Measurements from ENCODE around the gene ATRIP.
"Not testable (repeated sequence)": the region's sequence is repeated elsewhere in the genome, so short reads cannot be mapped to it uniquely, and the experiment has no call there.

ATRIP gene

GRCh38 chr3:48439820-48440589 lies 6.5 kb upstream of the ATRIP start, which contains the start of the genes CCDC51 and TMA7:
CCDC51 (minus strand) TSS chr3:48440119; CDS start chr3:48435128, 4,991 bp downstream.
TMA7 (plus strand) TSS chr3:48440257; CDS start chr3:48440297, 40 bp downstream.
- DNase-seq: peak; percentile 57

GRCh38 chr3:48440590-48440958 lies 6.0 kb upstream of the ATRIP start:
- no peak for DNase-seq

- DNase-seq: no peak
Observed at GRCh38 chr3:48441940-48442339, 4.6 kb upstream of the ATRIP start.

- DNase-seq: no peak
Observed at GRCh38 chr3:48445277-48445882, 1.2 kb upstream of the ATRIP start.

- DNase-seq: no peak
Observed at GRCh38 chr3:48446043-48446424, 503 bp upstream of the ATRIP start.

- DNase-seq: no peak
Observed at GRCh38 chr3:48451270-48451669, 4.7 kb downstream of the ATRIP start.

GRCh38 chr3:48456456-48456855 lies 9.9 kb downstream of the ATRIP start:
- DNase-seq: no peak

- DNase-seq: no peak
Observed at GRCh38 chr3:48459331-48459730, 12.8 kb downstream of the ATRIP start.

GRCh38 chr3:48459773-48460516 lies 13.4 kb downstream of the ATRIP start:
- DNase-seq: no peak

GRCh38 chr3:48460517-48460902 lies 14.0 kb downstream of the ATRIP start:
- DNase-seq: no peak

- DNase-seq: not testable (repeated sequence)
Observed at GRCh38 chr3:48461767-48462166, 15.2 kb downstream of the ATRIP start.

GRCh38 chr3:48463703-48464102 lies 17.2 kb downstream of the ATRIP start:
- DNase-seq: no peak

GRCh38 chr3:48464713-48465221 lies 18.2 kb downstream of the ATRIP start:
- DNase-seq: no peak

GRCh38 chr3:48465237-48465530 lies 18.6 kb downstream of the ATRIP start:
- DNase-seq: no peak

- DNase-seq: no peak
Observed at GRCh38 chr3:48465531-48466378, 19.2 kb downstream of the ATRIP start.

GRCh38 chr3:48466386-48467109 lies 20.0 kb downstream of the ATRIP start:
- no peak for DNase-seq

- DNase-seq: no peak
Observed at GRCh38 chr3:48467110-48467454, 20.5 kb downstream of the ATRIP start.

- no peak for DNase-seq
Observed at GRCh38 chr3:48467473-48468267, 21.1 kb downstream of the ATRIP start.

- DNase-seq: no peak
Observed at GRCh38 chr3:48468329-48468731, 21.8 kb downstream of the ATRIP start.

GRCh38 chr3:48469046-48469915 lies 22.7 kb downstream of the ATRIP start:
- DNase-seq: no peak
